T-cell (primary cell): Measurements from ENCODE around the gene RAI14. TPM values are rescaled to one million over a fixed set of nuclear protein-coding genes. Genes with fewer than 3 reads are reported as not detected.

Experiments used
- ATAC-seq, 4 experiments: fragments of 200-7000 bp in 3 of 4; fragments of 150-1000 bp in 1 of 4; cut with Tn5 transposase; replicated peaks in 1 of 4; 1 replicate in 3 of 4; 2 replicates in 1 of 4; pipeline ENCODE4 v1.10.0; 2021; ENCODE audit warnings: moderate library complexity in 3 of 4, mild to moderate bottlenecking in 2 of 4, moderate number of reproducible peaks in 1 of 4
- CTCF ChIA-PET, 2 donors: fragments of 300-600 bp; sonication (Branson Sonifier 250); formaldehyde crosslinking; loops; one replicate each; lab custom pipeline; 2022; ENCODE audit warnings: antibody characterized with exemption in 2 of 2; lab: Charles Lee
- POLR2A ChIA-PET, 2 donors: fragments of 300-600 bp; sonication (Branson Sonifier 250); formaldehyde crosslinking; loops; one replicate each; lab custom pipeline; 2022; ENCODE audit warnings: antibody characterized with exemption in 2 of 2; lab: Charles Lee
- DNase-seq, 35 experiments: peaks; one replicate each; pipeline versions ENCODE4 v3.0.0 to v3.0.0-alpha.2; 2013 to 2023
- H3K27ac ChIP-seq: one replicate; pipeline ENCODE4 v1.5.1; 2013; ENCODE audit warnings: low read length
- H3K27me3 ChIP-seq, 2 experiments: replicated peaks in 1 of 2; 1 replicate in 1 of 2; 2 replicates in 1 of 2; pipeline versions ENCODE4 v1.6.1 to v1.7.0; 2013; ENCODE audit warnings: low read length in 1 of 2, mixed read lengths in 1 of 2; ENCODE audit not compliant: control insufficient read depth in 2 of 2, insufficient read depth in 2 of 2; ENCODE audit errors: extremely low read depth in 1 of 2
- H3K36me3 ChIP-seq, 2 donors: 1 replicate in 1 of 2; 2 replicates in 1 of 2; pipeline versions ENCODE4 v1.6.1 to v1.7.0; 2013; ENCODE audit warnings: low read length in 1 of 2; ENCODE audit not compliant: control insufficient read depth in 2 of 2, insufficient read depth in 1 of 2; ENCODE audit errors: extremely low read depth in 1 of 2
- H3K4me1 ChIP-seq, 2 experiments: 1 replicate in 1 of 2; 2 replicates in 1 of 2; pipeline versions ENCODE4 v1.6.1 to v1.7.0; 2013; ENCODE audit warnings: low read length in 2 of 2, mixed read lengths in 1 of 2; ENCODE audit not compliant: insufficient read depth in 2 of 2, control insufficient read depth in 1 of 2; ENCODE audit errors: extremely low read depth in 1 of 2
- H3K4me3 ChIP-seq, 2 donors: 1 replicate in 1 of 2; 2 replicates in 1 of 2; pipeline versions ENCODE4 v1.5.1 to v1.7.0; 2013; ENCODE audit warnings: mild to moderate bottlenecking in 2 of 2, low read length in 1 of 2, moderate library complexity in 1 of 2; ENCODE audit not compliant: control insufficient read depth in 1 of 2; ENCODE audit errors: extremely low read depth in 1 of 2
- H3K9me3 ChIP-seq: 2 replicates; pipeline ENCODE4 v1.7.0; 2013
- H3K27ac Mint-ChIP-seq, 2 donors: one replicate each; pipeline ENCODE4 v1.8.0; 2020 to 2021; ENCODE audit warnings: mild to moderate bottlenecking in 2 of 2, mixed read lengths in 2 of 2
- H3K27me3 Mint-ChIP-seq, 2 donors: one replicate each; pipeline ENCODE4 v1.8.0; 2021 to 2022; ENCODE audit warnings: mixed read lengths in 2 of 2
- H3K36me3 Mint-ChIP-seq: one replicate; pipeline ENCODE4 v1.8.0; 2021; ENCODE audit warnings: mixed read lengths
- H3K4me1 Mint-ChIP-seq, 3 donors: one replicate each; pipeline ENCODE4 v1.8.0; 2020 to 2022; ENCODE audit warnings: mixed read lengths in 3 of 3, mild to moderate bottlenecking in 1 of 3
- H3K4me3 Mint-ChIP-seq, 3 donors: one replicate each; pipeline ENCODE4 v1.8.0; 2020 to 2022; ENCODE audit warnings: mild to moderate bottlenecking in 3 of 3, mixed read lengths in 3 of 3, moderate library complexity in 3 of 3
- H3K9me3 Mint-ChIP-seq, 3 donors: one replicate each; pipeline ENCODE4 v1.8.0; 2020 to 2022; ENCODE audit warnings: mixed read lengths in 3 of 3
- WGBS: methylation state at CpG from one replicate; pipeline ENCODE4 v1.1.5; 2013; ENCODE audit warnings: missing lambda C conversion rate; ENCODE audit not compliant: insufficient coverage; 5-methylcytosine and 5-hydroxymethylcytosine counted together
- total RNA-seq, 35 experiments: library from RNA in 6 of 35; stranded (reverse) in 6 of 35; fragments of 120-200 nt in 1 of 35; gene quantifications; one replicate each; pipeline versions ENCODE4 v1.2.1 to v1.2.4 and lab custom pipeline; 2013 to 2026

Gene RAI14
- total RNA-seq, 5 donors from 2014 or later (not counting 1 experiment from before 2014, with no cell fraction given), result 0.59 to 2.2 (median 0.96) TPM

- 100% methylated on average over 1 of the region's 5 CpGs for WGBS
- peaks cover 0 to 2% of the 10 kb centered on the region in 2 donors for H3K27me3 Mint-ChIP-seq
- no peaks in the 10 kb centered on the region for H3K9me3 Mint-ChIP-seq
- no peak overlapping the region for H3K27ac ChIP-seq
- ChIA-PET CTCF (no interaction called here), POLR2A (no interaction called here)
- H3K27me3 ChIP-seq, result no peaks in the 10 kb centered on the region
- no peak overlapping the region for H3K27ac Mint-ChIP-seq
- H3K9me3 ChIP-seq, result no peaks in the 10 kb centered on the region
- no peak overlapping the region for H3K4me3 Mint-ChIP-seq
- no peaks in the 10 kb centered on the region for H3K36me3 ChIP-seq
- DNase-seq, result no peak
- H3K36me3 Mint-ChIP-seq, result no peaks in the 10 kb centered on the region
- H3K4me1 ChIP-seq, result no peaks in the 10 kb centered on the region
- no peaks in the 10 kb centered on the region for H3K4me1 Mint-ChIP-seq
- ATAC-seq, result no peak
- no peak overlapping the region for H3K4me3 ChIP-seq
These were observed 176.4 kb downstream of the RAI14 start for GRCh38 chr5:34832568-34832967.

GRCh38 chr5:34833090-34833489 lies 177.0 kb downstream of the RAI14 start:
- Mint-ChIP-seq H3K4me3 (no peak overlapping the region), H3K9me3 (no peaks in the 10 kb centered on the region), H3K27ac (no peak overlapping the region), H3K4me1 (peaks cover 0 to under 1% (median 0%) of the 10 kb centered on the region in 3 donors), H3K27me3 (no peaks in the 10 kb centered on the region), H3K36me3 (no peaks in the 10 kb centered on the region)
- ATAC-seq (no peak), DNase-seq (no peak)
- POLR2A ChIA-PET, result no interaction called here
- no CpG with 5 or more reads among the region's 1 CpG for WGBS
- CTCF ChIA-PET, result no interaction called here
- Histone ChIP-seq H3K4me3 (no peak overlapping the region), H3K27ac (no peak overlapping the region), H3K27me3 (no peaks in the 10 kb centered on the region), H3K9me3 (no peaks in the 10 kb centered on the region), H3K4me1 (no peaks in the 10 kb centered on the region), H3K36me3 (no peaks in the 10 kb centered on the region)

- no peak for ATAC-seq
- Histone ChIP-seq H3K4me3 (no peak overlapping the region), H3K36me3 (no peaks in the 10 kb centered on the region), H3K9me3 (no peaks in the 10 kb centered on the region), H3K27me3 (no peaks in the 10 kb centered on the region), H3K27ac (no peak overlapping the region), H3K4me1 (peaks cover 0 to 6% of the 10 kb centered on the region in 2 experiments)
- no CpG with 5 or more reads among the region's 9 CpGs for WGBS
- H3K4me3 Mint-ChIP-seq, result no peak overlapping the region
- H3K4me1 Mint-ChIP-seq, result peaks cover 7 to 8% (median 8%) of the 10 kb centered on the region in 3 donors
- H3K27me3 Mint-ChIP-seq, result no peaks in the 10 kb centered on the region
- ChIA-PET CTCF (no interaction called here), POLR2A (no interaction called here)
- no peak for DNase-seq
- H3K9me3 Mint-ChIP-seq, result no peaks in the 10 kb centered on the region
- H3K36me3 Mint-ChIP-seq, result no peaks in the 10 kb centered on the region
- H3K27ac Mint-ChIP-seq, result no peak overlapping the region
These were observed 178.1 kb downstream of the RAI14 start for GRCh38 chr5:34833976-34834793.

DNA sequence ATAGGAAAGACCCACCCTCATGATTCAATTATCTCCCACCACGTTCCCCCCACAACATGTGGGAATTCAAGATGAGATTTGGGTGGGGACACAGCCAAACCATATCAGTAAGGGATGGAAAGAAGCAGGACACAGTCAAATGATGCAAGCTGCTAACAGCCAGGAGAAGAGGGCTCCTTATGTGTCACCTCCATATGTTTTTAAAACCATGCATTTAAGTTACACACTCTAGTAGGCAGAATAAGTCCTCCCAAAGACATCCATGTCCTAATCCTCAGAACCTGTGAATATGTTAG lies 178.6 kb downstream of the RAI14 start:
- Histone ChIP-seq H3K9me3 (no peaks in the 10 kb centered on the region), H3K27me3 (no peaks in the 10 kb centered on the region), H3K27ac (no peak overlapping the region), H3K4me3 (no peak overlapping the region), H3K36me3 (no peaks in the 10 kb centered on the region), H3K4me1 (peaks cover 0 to 11% of the 10 kb centered on the region in 2 experiments)
- no CpG with 5 or more reads among the region's 1 CpG for WGBS
- ATAC-seq (no peak), DNase-seq (no peak)
- Mint-ChIP-seq H3K4me3 (no peak overlapping the region), H3K27me3 (no peaks in the 10 kb centered on the region), H3K36me3 (no peaks in the 10 kb centered on the region), H3K9me3 (no peaks in the 10 kb centered on the region), H3K4me1 (peaks cover 12 to 14% (median 14%) of the 10 kb centered on the region in 3 donors), H3K27ac (no peak overlapping the region)
- ChIA-PET CTCF (no interaction called here), POLR2A (no interaction called here)

GRCh38 chr5:34835664-34836063 lies 179.5 kb downstream of the RAI14 start:
- no peak overlapping the region for H3K27ac Mint-ChIP-seq
- 100% methylated on average over 1 of the region's 3 CpGs for WGBS
- H3K9me3 Mint-ChIP-seq, result no peaks in the 10 kb centered on the region
- Histone ChIP-seq H3K27ac (no peak overlapping the region), H3K36me3 (no peaks in the 10 kb centered on the region), H3K4me3 (no peak overlapping the region), H3K9me3 (no peaks in the 10 kb centered on the region), H3K27me3 (peaks cover 0 to 1% of the 10 kb centered on the region in 2 experiments), H3K4me1 (peaks cover 0 to 13% of the 10 kb centered on the region in 2 experiments)
- no peaks in the 10 kb centered on the region for H3K36me3 Mint-ChIP-seq
- H3K27me3 Mint-ChIP-seq, result no peaks in the 10 kb centered on the region
- H3K4me1 Mint-ChIP-seq, result peaks cover 12 to 15% (median 14%) of the 10 kb centered on the region in 3 donors
- ChIA-PET CTCF (interaction anchor here (0.5 to 0.7 kb wide), 2 partner anchors 12 to 68 kb away, joined by 3 to 5 read pairs; no protein-coding TSS in a partner anchor), POLR2A (no interaction called here)
- H3K4me3 Mint-ChIP-seq, result no peak overlapping the region
- no peak for DNase-seq
- no peak for ATAC-seq

DNA sequence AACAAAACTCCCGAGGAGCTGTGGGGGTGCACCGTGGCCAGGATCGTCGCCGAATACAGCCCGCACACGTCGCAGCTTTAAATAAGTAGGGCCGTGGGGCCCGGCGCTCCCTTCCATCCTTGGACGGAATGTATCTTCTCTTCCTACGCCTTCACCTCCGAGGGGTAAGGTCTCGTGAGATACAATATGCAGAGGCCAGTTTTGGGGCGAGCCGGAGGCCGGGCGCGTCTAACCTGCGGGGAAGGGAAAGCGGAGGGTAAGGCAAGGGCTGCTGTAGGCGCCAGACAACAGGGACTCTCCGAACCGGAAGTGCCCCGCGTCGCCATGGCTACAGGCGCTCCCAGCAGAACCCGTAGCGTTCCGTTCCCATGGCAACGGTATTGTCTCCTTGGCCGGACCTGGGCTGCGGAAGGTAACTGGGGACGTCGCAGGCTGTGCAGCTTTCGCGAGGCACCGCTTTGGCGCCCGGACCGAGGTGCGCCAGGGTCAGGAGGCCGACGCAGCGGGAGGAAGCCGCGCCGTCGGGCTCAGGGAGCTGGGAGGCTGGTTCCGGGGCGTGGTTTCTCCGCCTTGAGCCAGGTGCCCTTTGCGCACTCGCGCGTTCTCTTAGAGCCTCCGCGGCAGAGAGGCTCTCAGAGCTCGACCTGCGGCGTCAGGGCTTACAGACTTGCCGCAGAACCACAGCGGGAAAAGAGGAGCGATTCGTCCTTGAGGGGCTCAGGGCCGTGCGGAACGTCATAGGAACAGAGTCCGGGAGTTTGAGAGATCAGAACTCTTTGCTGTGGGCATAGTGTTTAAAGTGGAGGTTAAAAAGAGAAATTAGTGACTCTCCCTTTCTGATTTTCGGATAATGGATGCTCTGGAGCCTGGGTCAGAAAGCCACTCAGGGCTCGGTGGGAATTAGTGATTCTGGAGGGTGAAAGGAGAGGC lies 182.9 kb downstream of the RAI14 start, which contains the start of gene TTC23L:
Gene TTC23L, plus strand, starts transcription at position 380 of the 930 bp plus-strand sequence. CDS start 1,508 bp downstream, outside the sequence.
- CTCF ChIA-PET, result interaction anchor here in 1 of 2 donors (1.0 to 1.8 kb wide), 2 partner anchors 76 to 90 kb away, joined by 3 to 5 read pairs; partner anchors contain the start of genes BRIX1, DNAJC21 and RAD1
- POLR2A ChIA-PET, result interaction anchor here (0.6 to 2.3 kb wide), 3 partner anchors 19 to 91 kb away, joined by 3 to 19 read pairs (median 3); no protein-coding TSS in a partner anchor
- WGBS, result 4% methylated on average over 60 of the region's 73 CpGs

More for the DNA sequence above, 182.9 kb downstream of the RAI14 start, which contains the start of gene TTC23L:
- H3K36me3 Mint-ChIP-seq, result no peaks in the 10 kb centered on the region
- Histone ChIP-seq H3K4me3 (peak within 1 kb of the TSS; percentile 76 to 77), H3K9me3 (no peaks in the 10 kb centered on the region), H3K27ac (peak within 1 kb of the TSS; percentile 76), H3K4me1 (peaks cover 0 to 13% of the 10 kb centered on the region in 2 experiments), H3K36me3 (no peaks in the 10 kb centered on the region), H3K27me3 (peaks cover 0 to 8% of the 10 kb centered on the region in 2 experiments)
- peaks cover 12 to 15% (median 14%) of the 10 kb centered on the region in 3 donors for H3K4me1 Mint-ChIP-seq
- peak within 1 kb of the TSS; percentile 88 to 93 (median 91) for H3K4me3 Mint-ChIP-seq
- DNase-seq (peak; percentile 79 to 97 (median 89)), ATAC-seq (peak; percentile 92 to 94 (median 94))
- H3K9me3 Mint-ChIP-seq, result no peaks in the 10 kb centered on the region
- H3K27ac Mint-ChIP-seq, result peak within 1 kb of the TSS; percentile 93
- peaks cover 3 to 5% of the 10 kb centered on the region in 2 donors for H3K27me3 Mint-ChIP-seq
